A549 (cell line): ENCODE measurements around the gene PERCC1. TPM values are rescaled to one million over a fixed set of nuclear protein-coding genes. Genes with fewer than 3 reads are reported as not detected.
"Not testable (repeated sequence)": the region's sequence is repeated elsewhere in the genome, so short reads cannot be mapped to it uniquely, and the experiment has no call there.

Experiments used
- ATAC-seq, 2 experiments: fragments of 200-7000 bp in 1 of 2; fragments of >200 bp in 1 of 2; cut with Nextera tagmentation in 1 of 2; cut with Tn5 transposase in 1 of 2; 3 replicates each; pipeline versions ENCODE4 v1.8.0 to v1.9.1; 2018 to 2020; ENCODE audit warnings: mild to moderate bottlenecking in 1 of 2, moderate library complexity in 1 of 2
- CTCF ChIA-PET: fragments of 300-600 bp; sonication (Branson Sonifier 250); formaldehyde crosslinking; extraction: SDS; loops from one replicate; lab custom pipeline; 2021; ENCODE audit warnings: antibody characterized with exemption, inconsistent platforms; lab: Yijun Ruan, JAX
- POLR2A ChIA-PET: fragments of 350-600 bp; formaldehyde crosslinking; extraction: SDS; loops from one replicate; lab custom pipeline; 2021; ENCODE audit warnings: antibody characterized with exemption, inconsistent platforms; lab: Yijun Ruan, JAX
- DNase-seq, 2 experiments: peaks; one replicate each; pipeline versions ENCODE4 v3.0.0 to v3.0.0-alpha.2; 2011 to 2016; ENCODE audit warnings: low read depth in 1 of 2, low spot score in 1 of 2
- FAIRE-seq: peaks from 2 replicates; lab custom pipeline; 2011; peaks lifted over from hg19 to GRCh38; lab: Jason Lieb, UNC
- H3K27ac ChIP-seq, 2 experiments: fragments of >200 bp; sonication (Bioruptor Twin); formaldehyde crosslinking; 3 replicates each; pipeline ENCODE4 v1.5.1; 2016 to 2017
- H3K4me1 ChIP-seq: fragments of >200 bp; sonication (Bioruptor Twin); formaldehyde crosslinking; 3 replicates; pipeline ENCODE4 v1.6.1; 2016
- H3K4me2 ChIP-seq: fragments of >200 bp; sonication (Bioruptor Twin); formaldehyde crosslinking; 3 replicates; pipeline ENCODE4 v1.6.1; 2016
- H3K4me3 ChIP-seq: fragments of >200 bp; sonication (Bioruptor Twin); formaldehyde crosslinking; 3 replicates; pipeline ENCODE4 v1.5.1; 2016
- H3K9me3 ChIP-seq: fragments of >200 bp; sonication (Bioruptor Twin); formaldehyde crosslinking; 3 replicates; pipeline ENCODE4 v1.6.1; 2016
- CBX2 ChIP-seq: fragments of 200-600 bp; sonication (generic); IDR thresholded peaks from 2 replicates; pipeline ENCODE4 v1.6.1; 2016; ENCODE audit warnings: low read depth, mild to moderate bottlenecking, borderline replicate concordance
- CEBPB ChIP-seq, 2 experiments: fragments of >200 bp in 1 of 2; sonication (Bioruptor Twin) in 1 of 2; formaldehyde crosslinking in 1 of 2; IDR thresholded peaks; 2 replicates each; pipeline ENCODE4 v1.6.1; 2012 to 2016
- CHD4 ChIP-seq: fragments of 200-600 bp; sonication (generic); IDR thresholded peaks from 2 replicates; pipeline ENCODE4 v1.6.1; 2016; ENCODE audit warnings: antibody characterized with exemption, mild to moderate bottlenecking, borderline replicate concordance
- E2F6 ChIP-seq: IDR thresholded peaks from 2 replicates; pipeline ENCODE4 v1.6.1; 2012; ENCODE audit warnings: low read depth, borderline replicate concordance
- EHMT2 ChIP-seq: fragments of 200-600 bp; sonication (generic); IDR thresholded peaks from 2 replicates; pipeline ENCODE4 v1.6.1; 2016; ENCODE audit warnings: antibody characterized with exemption, low read depth, mild to moderate bottlenecking, moderate library complexity
- ESRRA ChIP-seq: fragments of 150-350 bp; IDR thresholded peaks from 2 replicates; pipeline ENCODE4 v1.6.1; 2014; ENCODE audit warnings: mild to moderate bottlenecking, low read length, borderline replicate concordance
- FOSL2 ChIP-seq, 2 experiments: fragments of 450-650 bp in 1 of 2; fragments of >200 bp in 1 of 2; sonication (Bioruptor Twin) in 1 of 2; formaldehyde crosslinking; IDR thresholded peaks; 2 replicates each; pipeline versions ENCODE4 v1.5.0 to v1.6.1; 2016 to 2020; ENCODE audit warnings: mild to moderate bottlenecking in 1 of 2, moderate library complexity in 1 of 2
- FOXS1 ChIP-seq: fragments of 250-450 bp; sonication (Bioruptor Pico); IDR thresholded peaks from 2 replicates; pipeline ENCODE4 v1.5.0; 2020; ENCODE audit warnings: mild to moderate bottlenecking, moderate library complexity
- HOXB13 ChIP-seq: fragments of 250-450 bp; sonication (Bioruptor Pico); IDR thresholded peaks from 2 replicates; pipeline ENCODE4 v1.5.0; 2020; ENCODE audit warnings: low read depth, mild to moderate bottlenecking, moderate library complexity
- HOXB5 ChIP-seq: fragments of 250-450 bp; sonication (Bioruptor Pico); IDR thresholded peaks from 2 replicates; pipeline ENCODE4 v1.5.0; 2020; ENCODE audit warnings: mild to moderate bottlenecking, moderate library complexity
- MAFK ChIP-seq: fragments of 450-650 bp; IDR thresholded peaks from 2 replicates; pipeline ENCODE4 v1.6.1; 2014; ENCODE audit not compliant: partially characterized antibody
- MAZ ChIP-seq: fragments of 150-350 bp; IDR thresholded peaks from 2 replicates; pipeline ENCODE4 v1.6.1; 2014; ENCODE audit warnings: antibody characterized with exemption, low read depth, low read length, borderline replicate concordance
- NR3C1 ChIP-seq: fragments of >200 bp; sonication (Bioruptor Twin); formaldehyde crosslinking; IDR thresholded peaks from 3 replicates; pipeline ENCODE4 v1.6.1; 2017
- POLR2AphosphoS2 ChIP-seq: conservative IDR thresholded peaks from 2 replicates; pipeline ENCODE4 v1.6.1; 2012; ENCODE audit warnings: low read length, improper control_type of control experiment, inconsistent platforms
- RCOR1 ChIP-seq: fragments of 150-350 bp; IDR thresholded peaks from 2 replicates; pipeline ENCODE4 v1.6.1; 2014; ENCODE audit warnings: antibody characterized with exemption, low read length, low read depth
- SMC3 ChIP-seq: fragments of >200 bp; sonication (Bioruptor Twin); formaldehyde crosslinking; IDR thresholded peaks from 3 replicates; pipeline ENCODE4 v1.6.1; 2018; ENCODE audit warnings: inconsistent platforms
- WGBS: methylation state at CpG from one replicate; pipeline ENCODE4 v1.1.6; 2017; ENCODE audit errors: missing lambda C conversion rate; 5-methylcytosine and 5-hydroxymethylcytosine counted together
- polyA plus RNA-seq, 4 experiments: library from polyadenylated mRNA; depleted of rRNA in 3 of 4; stranded (reverse); fragments of >200 nt; fragmentation: RNase III in 1 of 4; extraction: RNeasy Plus Mini Kit Qiagen cat#74134 plus additional on column Dnase treatment in 1 of 4; gene quantifications; 2 replicates in 3 of 4; 3 replicates in 1 of 4; pipeline ENCODE4 v1.2.3, GENCODE V29; 2011 to 2017
- TF ChIP-seq, protein P1 (sequence below): fragments of >200 bp; sonication (Bioruptor Twin); formaldehyde crosslinking; IDR thresholded peaks from 2 replicates; pipeline ENCODE4 v1.6.1; 2016
- TF ChIP-seq, protein P2 (sequence below): fragments of 200-600 bp; sonication (generic); IDR thresholded peaks from 2 replicates; pipeline ENCODE4 v1.6.1; 2016; ENCODE audit warnings: antibody characterized with exemption, mild to moderate bottlenecking, moderate library complexity
- TF ChIP-seq, protein P3 (sequence below): fragments of 150-350 bp; IDR thresholded peaks from 2 replicates; pipeline ENCODE4 v1.6.1; 2014; ENCODE audit warnings: low read depth, mild to moderate bottlenecking, low read length

PERCC1 gene
- polyA plus RNA-seq, 2 of the 4 experiments (the other 2 are of a cell fraction), result not detected

DNA sequence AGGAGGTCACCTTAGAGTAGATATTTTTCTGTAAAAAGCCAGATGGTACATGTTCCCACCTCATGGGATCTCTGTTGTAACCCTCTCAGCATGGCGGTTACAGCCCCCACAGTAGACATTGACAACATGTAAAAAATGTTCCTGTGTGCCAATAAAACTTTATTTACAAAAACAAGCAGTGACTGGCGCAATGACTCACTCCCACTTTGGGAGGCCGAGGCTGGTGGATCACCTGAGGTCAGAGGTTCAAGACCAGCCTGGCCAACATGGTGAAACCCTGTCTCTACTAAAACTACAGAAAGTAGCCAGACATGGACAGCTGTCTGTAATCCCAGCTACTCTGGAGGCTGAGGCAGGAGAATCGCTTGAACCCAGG, 8.8 kb downstream of the PERCC1 start:
- H3K4me3 ChIP-seq; FAIRE-seq; H3K9me3 ChIP-seq; H3K4me1 ChIP-seq; DNase-seq; ATAC-seq; POLR2A ChIA-PET; H3K27ac ChIP-seq; H3K4me2 ChIP-seq; TF ChIP-seq FOSL2 (IDR thresholded peaks at IDR 0.05): not testable (repeated sequence)
- 75% methylated on average over 4 of the region's 4 CpGs for WGBS
- TF ChIP-seq FOSL2 (CRISPR knock-in tag; IDR thresholded peaks at IDR 0.05), result peak; percentile 47; the same call in 1 of the 2 replicates
- CTCF ChIA-PET, result interaction anchor here (0.6 to 9.2 kb wide), 3 partner anchors 12 to 278 kb away, joined by 3 to 57 read pairs (median 3); no protein-coding TSS in a partner anchor

- no peak for FAIRE-seq
- H3K27ac ChIP-seq, result no peak overlapping the region
- CTCF ChIA-PET, result interaction anchor here (1.2 to 9.2 kb wide), 3 partner anchors 13 to 384 kb away, joined by 3 to 57 read pairs (median 4); no protein-coding TSS in a partner anchor
- 80% methylated on average over 16 of the region's 22 CpGs for WGBS
- no peak for TF ChIP-seq EHMT2
- TF ChIP-seq SMC3, result no peak
- TF ChIP-seq MAFK, result no peak
- TF ChIP-seq ESRRA, result no peak
- TF ChIP-seq, protein P1, sequence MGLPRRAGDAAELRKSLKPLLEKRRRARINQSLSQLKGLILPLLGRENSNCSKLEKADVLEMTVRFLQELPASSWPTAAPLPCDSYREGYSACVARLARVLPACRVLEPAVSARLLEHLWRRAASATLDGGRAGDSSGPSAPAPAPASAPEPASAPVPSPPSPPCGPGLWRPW, result no peak
- no peak for TF ChIP-seq CBX2
- no peak for TF ChIP-seq POLR2AphosphoS2
- TF ChIP-seq, protein P2, sequence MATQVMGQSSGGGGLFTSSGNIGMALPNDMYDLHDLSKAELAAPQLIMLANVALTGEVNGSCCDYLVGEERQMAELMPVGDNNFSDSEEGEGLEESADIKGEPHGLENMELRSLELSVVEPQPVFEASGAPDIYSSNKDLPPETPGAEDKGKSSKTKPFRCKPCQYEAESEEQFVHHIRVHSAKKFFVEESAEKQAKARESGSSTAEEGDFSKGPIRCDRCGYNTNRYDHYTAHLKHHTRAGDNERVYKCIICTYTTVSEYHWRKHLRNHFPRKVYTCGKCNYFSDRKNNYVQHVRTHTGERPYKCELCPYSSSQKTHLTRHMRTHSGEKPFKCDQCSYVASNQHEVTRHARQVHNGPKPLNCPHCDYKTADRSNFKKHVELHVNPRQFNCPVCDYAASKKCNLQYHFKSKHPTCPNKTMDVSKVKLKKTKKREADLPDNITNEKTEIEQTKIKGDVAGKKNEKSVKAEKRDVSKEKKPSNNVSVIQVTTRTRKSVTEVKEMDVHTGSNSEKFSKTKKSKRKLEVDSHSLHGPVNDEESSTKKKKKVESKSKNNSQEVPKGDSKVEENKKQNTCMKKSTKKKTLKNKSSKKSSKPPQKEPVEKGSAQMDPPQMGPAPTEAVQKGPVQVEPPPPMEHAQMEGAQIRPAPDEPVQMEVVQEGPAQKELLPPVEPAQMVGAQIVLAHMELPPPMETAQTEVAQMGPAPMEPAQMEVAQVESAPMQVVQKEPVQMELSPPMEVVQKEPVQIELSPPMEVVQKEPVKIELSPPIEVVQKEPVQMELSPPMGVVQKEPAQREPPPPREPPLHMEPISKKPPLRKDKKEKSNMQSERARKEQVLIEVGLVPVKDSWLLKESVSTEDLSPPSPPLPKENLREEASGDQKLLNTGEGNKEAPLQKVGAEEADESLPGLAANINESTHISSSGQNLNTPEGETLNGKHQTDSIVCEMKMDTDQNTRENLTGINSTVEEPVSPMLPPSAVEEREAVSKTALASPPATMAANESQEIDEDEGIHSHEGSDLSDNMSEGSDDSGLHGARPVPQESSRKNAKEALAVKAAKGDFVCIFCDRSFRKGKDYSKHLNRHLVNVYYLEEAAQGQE, result no peak
- TF ChIP-seq HOXB5 (CRISPR knock-in tag), result no peak
- TF ChIP-seq FOXS1 (CRISPR knock-in tag), result no peak
- TF ChIP-seq E2F6, result no peak
- TF ChIP-seq RCOR1, result no peak
- TF ChIP-seq HOXB13 (CRISPR knock-in tag), result no peak
- TF ChIP-seq MAZ, result no peak
- TF ChIP-seq, protein P3, sequence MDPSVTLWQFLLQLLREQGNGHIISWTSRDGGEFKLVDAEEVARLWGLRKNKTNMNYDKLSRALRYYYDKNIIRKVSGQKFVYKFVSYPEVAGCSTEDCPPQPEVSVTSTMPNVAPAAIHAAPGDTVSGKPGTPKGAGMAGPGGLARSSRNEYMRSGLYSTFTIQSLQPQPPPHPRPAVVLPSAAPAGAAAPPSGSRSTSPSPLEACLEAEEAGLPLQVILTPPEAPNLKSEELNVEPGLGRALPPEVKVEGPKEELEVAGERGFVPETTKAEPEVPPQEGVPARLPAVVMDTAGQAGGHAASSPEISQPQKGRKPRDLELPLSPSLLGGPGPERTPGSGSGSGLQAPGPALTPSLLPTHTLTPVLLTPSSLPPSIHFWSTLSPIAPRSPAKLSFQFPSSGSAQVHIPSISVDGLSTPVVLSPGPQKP, result no peak
- TF ChIP-seq CHD4, result no peak
- no peak for TF ChIP-seq NR3C1
- no peak for TF ChIP-seq CEBPB (IDR thresholded peaks at IDR 0.05)
- TF ChIP-seq, all 56 proteins: peak for 0
- POLR2A ChIA-PET, result no interaction called here
- DNase-seq (no peak), ATAC-seq (no peak)
- H3K4me3 ChIP-seq, result no peak overlapping the region
- H3K9me3 ChIP-seq, result no peaks in the 10 kb centered on the region
- H3K4me1 ChIP-seq, result no peaks in the 10 kb centered on the region
- no peak overlapping the region for H3K4me2 ChIP-seq
Observed at GRCh38 chr16:1441391-1441829, 10.5 kb downstream of the PERCC1 start.
